NOMO-1 (cell line): ENCODE results near the gene SERTM1.

Experiments
- DNase-seq, 2 experiments: peaks; one replicate each; lab custom pipeline; 2025; ENCODE audit not compliant: unreplicated experiment in 2 of 2; lab: John Stamatoyannopoulos, UW

SERTM1 gene

GRCh38 chr13:36709136-36709890 is 35.5 kb downstream of the SERTM1 start:
- no peak for DNase-seq

GRCh38 chr13:36710396-36710795 is 36.6 kb downstream of the SERTM1 start:
- no peak for DNase-seq

- no peak for DNase-seq
Observed at GRCh38 chr13:36712290-36712689, 38.5 kb downstream of the SERTM1 start.

GRCh38 chr13:36712770-36713169 is 39.0 kb downstream of the SERTM1 start:
- DNase-seq: no peak

GRCh38 chr13:36713887-36714286 is 40.1 kb downstream of the SERTM1 start:
- no peak for DNase-seq

- DNase-seq: no peak
Observed at GRCh38 chr13:36715841-36716240, 42.0 kb downstream of the SERTM1 start.

GRCh38 chr13:36717017-36717416 is 43.2 kb downstream of the SERTM1 start:
- no peak for DNase-seq

- DNase-seq: no peak
Observed at GRCh38 chr13:36717966-36718545, 44.2 kb downstream of the SERTM1 start.

GRCh38 chr13:36718686-36719085 is 44.9 kb downstream of the SERTM1 start:
- DNase-seq: no peak

- no peak for DNase-seq
Observed at GRCh38 chr13:36724141-36724540, 50.3 kb downstream of the SERTM1 start.

- DNase-seq: no peak
Observed at GRCh38 chr13:36725936-36726335, 52.1 kb downstream of the SERTM1 start.

GRCh38 chr13:36728006-36728405 is 54.2 kb downstream of the SERTM1 start:
- DNase-seq: no peak

- DNase-seq: peak; percentile 42 to 57
Observed at GRCh38 chr13:36736119-36736726, 62.4 kb downstream of the SERTM1 start.

GRCh38 chr13:36737524-36738083 is 63.8 kb downstream of the SERTM1 start:
- DNase-seq: no peak

- no peak for DNase-seq
Observed at GRCh38 chr13:36745436-36745835, 71.6 kb downstream of the SERTM1 start.

- DNase-seq: no peak
Observed at GRCh38 chr13:36746051-36746450, 72.2 kb downstream of the SERTM1 start.
